Lung microvascular endothelial cell (primary cell): ENCODE results near the gene RTF2. TPM values are rescaled to one million over a fixed set of nuclear protein-coding genes. Genes with fewer than 3 reads are reported as not detected.

Experiments
- DNase-seq, 2 donors: peaks; one replicate each; pipeline versions ENCODE4 v3.0.0 to v3.0.0-alpha.2; 2010; ENCODE audit warnings: low read depth in 2 of 2
- total RNA-seq: library from RNA; depleted of rRNA; stranded (reverse); fragments of >200 nt; gene quantifications from 2 replicates; pipeline ENCODE4 v1.2.1, GENCODE V29; 2014

The RTF2 gene, protein sequence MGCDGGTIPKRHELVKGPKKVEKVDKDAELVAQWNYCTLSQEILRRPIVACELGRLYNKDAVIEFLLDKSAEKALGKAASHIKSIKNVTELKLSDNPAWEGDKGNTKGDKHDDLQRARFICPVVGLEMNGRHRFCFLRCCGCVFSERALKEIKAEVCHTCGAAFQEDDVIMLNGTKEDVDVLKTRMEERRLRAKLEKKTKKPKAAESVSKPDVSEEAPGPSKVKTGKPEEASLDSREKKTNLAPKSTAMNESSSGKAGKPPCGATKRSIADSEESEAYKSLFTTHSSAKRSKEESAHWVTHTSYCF
- total RNA-seq: 68.4 and 96.2 TPM in 2 replicates

DNA sequence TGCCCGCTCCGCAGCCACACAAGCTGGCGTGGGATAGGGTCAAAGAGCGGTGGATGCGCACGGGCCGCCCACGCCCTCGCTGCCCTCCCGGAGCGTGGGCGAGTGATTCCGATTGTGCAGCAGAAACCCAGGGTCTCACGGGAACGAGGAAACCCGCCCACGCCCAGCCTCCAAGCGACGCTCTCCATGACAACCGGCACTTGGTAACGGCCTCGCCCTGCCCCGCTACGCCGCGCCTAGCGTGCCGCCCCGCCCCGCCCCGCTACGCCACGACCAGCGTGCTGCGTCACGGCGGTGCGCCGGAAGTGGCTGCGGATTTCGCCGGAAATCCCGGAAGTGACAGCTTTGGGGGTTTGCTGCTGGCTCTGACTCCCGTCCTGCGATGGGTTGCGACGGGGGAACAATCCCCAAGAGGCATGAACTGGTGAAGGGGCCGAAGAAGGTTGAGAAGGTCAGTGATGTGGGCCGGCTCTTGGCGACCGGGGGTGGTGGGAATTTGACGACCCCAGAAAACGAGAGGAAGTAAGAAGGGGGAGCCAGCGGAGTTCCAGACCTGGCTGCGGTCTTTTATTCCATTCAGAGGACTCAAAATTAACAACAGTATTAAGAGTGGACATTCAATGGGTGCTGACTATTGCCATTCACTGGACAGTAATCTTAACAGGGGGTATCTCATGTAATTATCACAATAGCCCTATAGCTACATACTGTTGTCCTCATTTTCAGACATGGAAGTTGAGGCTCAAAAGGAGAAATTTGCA, at the start of gene RTF2:
Gene RTF2 (plus strand): TSS at position 312 of the 761 bp plus-strand sequence. CDS start 71 bp downstream, at position 383.
- peak; percentile 96 to 98 for DNase-seq

DNA sequence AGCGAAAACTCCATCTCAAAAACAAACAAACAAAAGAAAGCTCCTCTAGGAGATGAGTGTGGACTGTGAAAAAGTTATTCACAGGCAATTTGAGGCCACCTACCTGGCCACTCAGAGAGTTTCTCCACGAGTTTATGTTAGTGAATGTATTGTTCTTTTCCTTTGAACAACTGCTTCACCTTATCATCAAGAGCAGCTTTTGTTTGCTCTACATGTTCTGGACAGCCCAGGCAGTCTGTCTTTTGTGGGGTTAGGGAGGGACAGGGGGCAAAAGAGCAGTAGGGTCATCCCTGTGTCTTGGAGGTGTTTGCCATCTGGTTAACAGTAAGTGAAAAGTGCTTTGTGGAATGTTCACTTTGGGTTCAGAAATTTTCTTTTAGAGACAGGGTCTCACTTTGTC, 48.4 kb upstream of the RTF2 start:
- DNase-seq: no peak

DNA sequence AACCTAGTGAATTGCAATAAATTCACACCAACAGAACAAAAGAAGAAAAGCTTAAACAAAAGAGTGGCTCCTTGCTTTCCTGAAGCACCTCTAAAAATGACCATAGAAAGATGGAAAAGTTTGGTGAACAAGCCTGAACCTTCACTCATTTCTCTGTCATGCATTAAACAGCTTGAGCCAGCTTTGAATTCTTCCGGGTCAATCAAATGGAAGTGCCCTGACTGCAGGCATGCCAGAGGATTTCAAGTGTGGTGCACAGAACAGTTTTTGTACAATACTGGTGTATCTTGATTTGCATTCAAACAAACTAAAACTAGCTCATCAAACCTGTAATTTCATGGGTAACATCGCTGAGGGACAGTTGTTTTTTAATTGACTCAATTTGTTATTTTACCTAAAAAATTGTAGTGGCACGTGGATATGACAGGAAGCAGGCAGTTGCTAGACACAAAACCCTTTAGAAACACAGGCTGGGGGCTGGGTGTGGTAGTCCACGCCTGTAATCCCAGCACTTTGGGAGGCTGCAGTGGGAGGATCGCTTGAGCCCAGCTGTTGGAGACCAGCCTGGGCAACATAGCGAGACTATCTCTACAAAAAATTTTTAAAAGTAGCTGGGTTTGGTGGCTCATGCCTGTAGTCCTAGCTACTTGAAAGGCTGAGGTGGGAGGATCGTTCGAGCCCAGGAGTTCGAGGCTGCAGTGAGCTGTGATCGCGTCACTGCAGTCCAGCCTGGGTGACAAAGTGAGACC, 47.3 kb upstream of the RTF2 start:
- DNase-seq: peak in 1 of 2 donors; percentile 36

DNA sequence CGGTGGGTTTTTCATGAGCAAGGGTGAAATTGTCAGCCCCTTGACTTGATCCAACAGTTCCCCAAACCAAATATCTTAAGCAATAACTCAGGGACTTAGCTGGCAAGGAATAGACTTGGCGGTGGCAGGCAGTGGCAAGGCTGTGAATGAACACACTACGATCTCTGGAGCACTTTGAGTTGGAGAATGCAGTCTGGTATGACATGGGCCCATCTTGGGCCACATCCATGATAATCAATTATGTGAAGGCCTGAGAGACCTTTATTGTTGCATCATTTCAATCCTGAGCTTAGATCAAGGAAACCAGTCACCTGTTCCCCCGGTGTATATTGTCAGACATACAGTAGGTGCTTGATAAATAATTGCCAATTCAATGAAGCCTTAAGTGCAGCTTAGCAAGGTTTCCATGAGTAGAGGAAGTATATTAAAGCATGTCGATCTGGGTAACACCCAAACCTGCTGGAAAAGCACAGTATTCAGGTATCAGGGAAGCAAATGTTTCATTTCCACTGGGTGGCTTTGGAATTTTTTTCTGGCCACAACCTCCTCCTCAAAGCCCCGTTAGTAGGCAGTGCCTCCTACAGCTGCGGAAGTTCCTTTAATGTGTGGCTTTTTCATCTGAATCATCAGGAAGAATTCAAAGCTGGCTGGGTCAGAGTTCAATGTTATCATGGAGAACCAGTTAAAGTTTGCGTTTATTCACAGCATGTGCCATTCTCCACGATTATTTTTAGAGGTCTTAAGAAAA, 46.2 kb upstream of the RTF2 start:
- DNase-seq: peak; percentile 57 to 85

DNA sequence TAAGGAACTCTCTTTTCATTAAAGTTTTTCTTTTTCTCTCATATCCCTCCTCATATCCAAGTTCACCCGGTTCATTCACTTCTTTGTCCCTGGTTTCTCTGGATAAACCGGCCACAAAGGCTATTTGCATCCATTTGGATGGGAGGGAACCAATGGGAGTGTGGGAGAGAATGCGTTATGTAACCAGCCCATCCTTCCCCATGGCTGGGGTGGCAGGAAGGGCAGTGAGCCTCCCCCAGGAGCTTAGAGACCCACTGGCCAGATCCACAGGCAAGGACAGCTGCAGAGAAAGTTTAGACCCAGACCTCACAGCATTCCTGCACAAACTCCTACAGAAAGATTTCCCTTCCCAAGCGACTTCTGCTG, 45.6 kb upstream of the RTF2 start:
- DNase-seq: no peak

DNA sequence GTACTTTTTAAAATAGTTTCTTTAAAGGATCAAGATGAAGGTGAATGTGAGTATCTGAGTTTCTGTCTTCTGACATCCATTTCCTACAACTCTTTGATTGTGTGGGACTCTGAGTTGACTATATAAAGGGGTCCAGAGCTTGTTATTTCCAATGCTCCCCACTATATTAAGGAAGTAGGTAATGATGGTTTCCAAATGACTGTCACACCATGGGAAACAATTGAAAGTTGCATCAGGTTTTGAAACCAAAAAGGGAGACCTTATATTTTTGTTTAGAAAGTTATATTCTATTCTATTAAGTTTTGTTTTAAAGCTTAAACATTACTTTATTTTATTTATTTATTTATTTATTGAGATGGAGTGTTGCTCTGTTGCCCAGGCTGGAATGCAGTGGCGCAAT, 45.2 kb upstream of the RTF2 start:
- DNase-seq: no peak

DNA sequence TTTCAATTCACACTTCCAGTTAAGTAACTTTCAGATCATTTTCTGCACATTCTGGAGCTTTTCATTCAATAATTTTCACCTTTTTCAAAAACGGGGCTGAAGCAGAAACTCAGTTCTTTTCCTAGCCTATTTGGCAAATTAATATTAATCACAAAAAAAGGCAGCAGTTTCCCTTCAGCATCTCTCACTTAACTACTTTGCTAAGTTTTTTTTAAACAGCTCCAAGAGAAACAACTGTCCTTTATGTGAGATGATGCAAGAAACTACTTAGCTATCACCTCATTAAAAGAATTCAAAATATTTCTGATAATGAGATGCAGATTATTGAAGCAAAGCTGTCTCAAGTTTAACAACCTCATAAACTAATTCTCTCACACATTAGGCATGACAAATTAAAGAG, 44.5 kb upstream of the RTF2 start:
- no peak for DNase-seq

DNA sequence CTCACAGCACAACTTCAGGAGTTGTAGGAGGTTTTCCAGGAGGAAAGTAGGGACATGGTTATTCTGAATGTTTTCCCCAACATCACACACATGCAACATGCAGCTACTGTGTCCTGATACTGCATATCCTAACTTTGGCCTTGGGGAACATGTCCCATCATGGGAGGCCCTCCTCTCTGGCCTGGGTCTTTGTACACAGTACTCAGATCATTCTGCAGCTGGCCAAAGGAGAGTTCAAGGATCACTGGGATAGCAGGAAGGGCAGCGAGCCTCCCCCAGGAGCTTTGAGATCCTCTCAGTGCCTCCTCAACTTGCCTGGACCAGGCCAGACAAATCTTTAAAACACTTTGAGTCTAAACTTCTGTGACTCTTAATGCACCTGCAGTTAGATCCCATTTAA, 43.5 kb upstream of the RTF2 start:
- DNase-seq: no peak

DNA sequence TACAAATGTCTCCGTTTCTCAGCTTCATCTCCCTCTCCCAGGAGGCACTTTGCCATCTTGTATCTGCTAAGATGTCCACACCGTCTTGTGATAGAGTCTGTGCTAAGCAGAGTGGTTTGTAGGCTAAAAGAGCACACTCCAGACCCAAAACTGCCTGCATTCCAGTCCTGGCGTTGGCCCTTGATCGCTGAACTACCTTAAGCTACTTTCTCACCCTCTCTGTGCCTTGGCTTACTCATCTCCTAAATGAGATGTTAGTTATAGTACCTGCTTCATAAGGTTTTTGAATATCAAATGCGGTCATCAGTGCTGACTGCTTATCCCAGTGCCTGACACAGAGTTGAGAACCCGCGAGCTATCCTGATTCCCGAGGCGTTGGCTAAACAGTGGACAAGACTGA, 42.4 kb upstream of the RTF2 start:
- DNase-seq: no peak

DNA sequence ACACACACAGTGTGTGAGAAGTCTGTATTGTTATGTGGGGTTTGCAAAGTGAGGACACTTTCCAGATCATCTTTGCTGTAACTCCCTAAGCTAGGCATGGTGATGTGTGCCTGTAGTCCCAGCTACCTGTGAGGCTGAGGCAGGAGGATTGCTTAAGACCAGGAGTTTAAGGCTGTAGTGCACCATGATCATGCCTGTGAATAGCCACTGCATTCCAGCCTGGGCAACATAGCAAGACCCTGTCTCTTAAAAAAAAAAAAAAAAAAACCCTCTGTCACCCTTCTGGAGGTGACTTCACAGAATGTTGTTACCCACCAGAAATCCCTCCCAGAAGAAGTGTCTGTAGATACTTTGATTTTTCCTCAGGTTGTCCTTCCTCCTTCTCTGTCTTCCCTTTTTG, 41.5 kb upstream of the RTF2 start:
- DNase-seq: no peak

DNA sequence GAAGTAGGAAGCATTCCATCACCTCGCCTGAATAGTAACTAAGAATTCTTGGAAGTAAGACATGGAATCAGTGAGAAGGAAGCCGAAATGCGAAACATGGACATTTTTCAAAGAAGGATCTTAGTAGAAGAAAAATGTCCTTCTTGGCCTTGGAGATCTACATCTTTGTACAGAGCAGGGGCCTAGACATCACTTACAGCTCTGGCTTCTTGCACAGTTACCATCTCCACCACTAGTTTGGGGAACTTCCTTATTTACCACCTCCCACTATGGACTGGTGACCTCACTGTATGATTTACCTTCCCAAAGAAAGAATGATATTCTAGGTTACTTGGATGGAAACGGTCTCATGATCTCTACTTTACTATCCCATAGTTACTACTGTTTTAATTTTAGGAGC, 40.6 kb upstream of the RTF2 start:
- DNase-seq: no peak

DNA sequence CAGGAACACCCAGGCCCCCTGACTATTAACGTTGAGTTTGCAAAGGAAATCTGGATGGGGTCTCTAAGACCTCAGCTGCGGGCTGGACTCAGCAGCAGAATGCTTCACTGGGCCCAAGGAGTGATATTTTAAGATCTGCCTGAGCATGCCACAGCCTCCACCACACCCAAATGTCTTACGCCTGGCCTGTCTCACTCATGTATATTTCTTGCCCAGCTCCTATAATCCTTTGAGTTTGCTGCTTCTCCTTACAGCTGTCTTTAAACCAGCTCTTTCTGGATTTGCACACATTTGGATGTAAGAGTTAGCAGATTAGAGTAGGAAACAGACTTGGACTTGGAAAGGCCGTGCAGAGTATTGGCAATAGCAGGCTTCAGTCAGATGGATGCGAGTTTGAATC, 40.0 kb upstream of the RTF2 start:
- no peak for DNase-seq

DNA sequence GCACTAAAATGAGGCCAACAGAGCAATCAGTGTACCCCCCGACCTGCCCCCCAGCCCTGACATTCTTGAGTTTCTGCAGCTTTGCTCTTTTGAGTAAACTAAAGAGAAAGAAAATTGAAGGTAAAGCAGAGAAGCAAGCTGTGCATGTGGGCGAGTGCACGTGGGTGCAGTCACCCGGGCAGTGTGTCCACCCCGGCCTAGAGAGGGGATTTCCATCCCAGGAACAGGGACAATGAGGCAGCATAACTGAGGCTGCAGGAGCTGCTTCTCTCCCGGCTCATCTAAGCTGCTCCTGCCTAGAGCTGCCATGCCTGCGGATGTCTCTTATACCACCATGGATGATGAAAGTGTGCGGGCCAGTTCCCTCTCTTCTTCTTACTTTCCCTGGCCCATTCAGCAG, 39.5 kb upstream of the RTF2 start:
- DNase-seq: no peak

DNA sequence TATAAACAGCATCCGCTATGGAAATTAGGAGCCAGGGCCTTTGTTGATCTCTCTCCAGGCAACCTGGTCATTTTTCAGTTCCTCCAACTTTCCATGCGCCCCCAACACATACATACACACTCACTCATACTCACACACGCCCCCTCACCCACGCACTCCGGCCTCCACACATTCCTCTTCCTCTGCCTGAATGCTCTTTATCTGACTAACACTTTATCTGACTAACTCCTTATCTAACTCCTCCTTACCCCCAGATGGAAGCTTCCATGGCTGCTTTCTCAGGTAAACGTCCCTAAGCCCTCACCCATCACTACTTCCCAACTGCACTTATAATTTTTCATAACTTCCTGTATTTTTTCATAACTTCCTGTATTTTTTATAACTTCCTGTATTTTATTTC, 38.9 kb upstream of the RTF2 start:
- peak; percentile 36 to 42 for DNase-seq

DNA sequence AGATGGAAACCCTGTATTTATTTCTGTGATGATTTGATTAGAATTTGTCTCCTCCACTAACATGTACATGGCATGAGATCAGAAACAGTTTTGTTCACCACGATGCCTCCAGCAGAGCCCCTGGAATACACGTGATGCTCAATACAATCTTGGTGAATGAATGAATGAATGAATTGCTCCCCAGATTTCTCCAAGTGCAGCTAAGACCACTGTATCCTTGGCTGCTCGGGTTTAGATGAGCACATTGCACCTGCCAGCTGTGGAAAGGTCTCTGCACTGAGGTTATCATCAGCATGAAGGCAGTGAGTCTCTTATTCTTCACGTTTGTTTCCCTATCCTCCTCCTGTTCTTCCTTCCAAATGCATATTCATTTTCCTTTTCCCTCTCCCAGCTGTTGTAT, 38.5 kb upstream of the RTF2 start:
- no peak for DNase-seq

DNA sequence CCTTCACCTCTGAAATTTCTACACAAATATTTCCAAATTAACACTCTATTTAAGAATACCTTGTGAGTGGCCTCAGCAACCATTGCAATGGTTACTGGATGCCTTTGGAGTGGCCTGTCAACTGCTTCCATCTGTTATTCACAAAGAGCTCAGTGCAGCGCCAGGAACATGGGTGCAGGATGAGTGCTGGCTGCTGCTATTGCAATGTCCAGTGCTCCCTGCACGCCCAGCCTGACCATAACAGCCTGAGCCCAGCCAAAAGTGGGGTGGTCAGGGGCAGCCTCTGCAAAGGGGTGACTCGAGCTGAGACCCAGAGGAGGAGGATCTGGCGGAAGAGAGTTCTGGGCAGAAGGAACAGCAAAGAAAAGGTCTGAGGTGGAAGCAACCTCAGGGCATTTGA, 38.0 kb upstream of the RTF2 start:
- DNase-seq: no peak

DNA sequence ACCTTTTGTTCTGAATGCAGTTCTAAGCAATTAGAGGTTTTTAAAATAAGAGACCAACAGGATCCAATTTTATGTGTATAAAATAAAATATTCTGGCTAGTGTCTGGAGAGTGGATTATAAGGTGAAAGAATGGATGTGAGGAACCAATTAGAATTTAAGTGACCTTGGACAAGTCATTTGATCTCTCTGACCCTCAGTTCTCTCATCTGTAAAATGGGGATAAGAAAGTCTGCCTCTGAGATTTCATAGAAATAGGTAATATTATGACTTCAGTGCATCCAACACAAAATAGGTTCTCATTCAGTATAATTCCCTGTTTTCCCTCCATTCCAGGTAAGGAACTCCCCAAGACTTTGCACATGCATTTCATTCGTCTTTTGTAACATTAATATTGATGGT, 37.5 kb upstream of the RTF2 start:
- DNase-seq: no peak

DNA sequence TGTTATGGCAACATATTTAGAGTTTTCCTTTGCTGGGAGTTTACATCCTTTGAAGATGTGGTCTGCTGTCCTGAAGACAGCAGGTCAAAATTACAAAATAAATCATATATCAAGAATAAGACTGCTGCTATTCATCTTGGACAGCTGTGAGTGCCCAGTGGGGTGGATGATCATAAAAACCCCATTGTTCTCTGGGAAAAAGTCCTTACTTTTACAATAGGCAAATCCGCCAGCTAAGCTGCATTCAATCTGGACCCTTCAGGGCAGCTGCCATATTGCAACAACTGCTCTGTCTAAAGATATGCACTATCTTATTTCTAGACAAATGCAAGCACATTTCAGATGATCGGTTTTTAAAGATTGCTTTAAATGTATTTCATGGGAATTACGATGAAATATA, 37.0 kb upstream of the RTF2 start:
- no peak for DNase-seq

DNA sequence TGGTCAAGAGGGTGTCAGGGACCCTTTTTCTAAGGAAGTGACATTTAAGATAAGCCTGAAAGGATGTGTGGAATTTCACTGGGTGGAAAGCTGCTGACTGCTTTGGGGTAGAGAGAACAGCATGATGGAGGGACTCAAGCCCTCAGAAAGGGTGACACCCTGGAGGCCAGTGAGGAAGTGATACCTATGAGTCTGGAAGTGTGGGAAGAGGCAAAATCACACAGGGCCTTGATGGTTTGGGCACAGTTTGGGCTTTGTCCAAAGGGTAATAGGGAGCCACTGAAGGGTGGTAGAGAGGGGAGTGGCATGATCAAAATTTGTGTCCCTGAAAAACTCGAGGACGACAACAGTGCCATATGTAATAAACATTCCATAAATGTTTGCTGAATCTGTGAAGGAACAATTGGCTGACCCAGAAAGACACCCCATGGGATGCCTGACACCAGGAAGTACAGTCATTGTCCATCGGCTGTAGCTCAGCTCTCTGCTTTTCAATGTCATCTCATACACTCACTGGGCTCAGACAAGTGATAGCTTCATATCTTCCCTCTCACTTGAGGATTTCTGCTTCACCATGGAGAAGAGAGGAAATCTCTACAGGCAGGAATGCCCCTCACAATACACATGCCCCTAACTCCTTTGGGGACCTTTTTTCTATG, 35.1 kb upstream of the RTF2 start:
- DNase-seq: peak; percentile 20 to 33

DNA sequence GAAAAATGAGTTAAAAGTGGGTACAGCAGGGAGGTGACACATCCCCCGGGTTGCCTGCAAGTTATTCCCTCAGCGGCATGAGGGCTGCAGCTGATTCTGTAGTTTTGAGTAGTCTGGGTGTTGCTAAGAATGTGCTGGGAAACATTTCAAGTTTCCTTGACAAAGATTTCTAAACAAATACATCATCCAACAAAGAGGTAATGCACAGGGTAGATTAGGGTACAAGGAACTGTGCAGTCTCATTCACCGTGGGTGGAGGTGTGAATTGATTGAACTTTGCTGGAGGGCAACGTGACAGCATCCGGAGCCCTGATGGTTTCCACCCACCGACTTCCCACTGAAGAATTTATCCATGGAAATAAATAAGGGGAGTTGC, 34.6 kb upstream of the RTF2 start:
- peak in 1 of 2 donors; percentile 44 for DNase-seq

DNA sequence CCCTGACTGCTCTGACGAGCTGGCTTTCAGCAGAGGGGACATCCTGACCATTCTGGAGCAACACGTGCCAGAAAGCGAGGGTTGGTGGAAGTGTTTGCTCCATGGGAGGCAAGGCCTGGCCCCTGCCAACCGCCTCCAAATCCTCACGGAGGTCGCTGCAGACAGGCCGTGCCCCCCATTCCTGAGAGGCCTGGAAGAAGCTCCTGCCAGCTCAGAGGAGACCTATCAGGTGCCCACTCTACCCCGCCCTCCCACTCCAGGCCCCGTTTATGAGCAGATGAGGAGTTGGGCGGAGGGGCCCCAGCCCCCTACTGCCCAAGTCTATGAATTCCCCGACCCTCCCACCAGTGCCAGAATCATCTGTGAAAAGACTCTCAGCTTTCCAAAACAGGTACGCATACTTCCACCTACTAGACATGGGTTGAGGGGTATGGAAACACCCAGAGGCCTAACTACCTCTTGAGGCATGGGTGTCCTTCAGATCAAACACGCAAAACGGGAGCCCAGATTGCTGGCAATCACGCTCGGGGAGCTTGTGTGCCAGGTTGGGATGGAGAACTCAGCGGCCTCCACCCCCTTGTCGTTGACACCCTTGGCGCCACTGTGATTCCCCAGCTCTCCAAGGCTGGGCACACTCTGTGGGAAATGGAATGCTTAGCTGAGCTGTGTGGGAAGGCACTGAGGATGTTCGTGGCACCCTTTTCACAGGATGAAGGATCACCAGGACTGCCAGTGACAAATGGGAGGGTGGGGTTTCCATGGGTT, 31.0 kb upstream of the RTF2 start:
- no peak for DNase-seq
